Measurements from ENCODE around the gene MIR17HG. TPM values are rescaled to one million over a fixed set of nuclear protein-coding genes. Genes with fewer than 3 reads are reported as not detected.

Gene MIR17HG
- total RNA-seq, 3 donors from 2014 or later (not counting 1 experiment from before 2014, with no cell fraction given), result 2.2 to 8.1 (median 6.1) TPM

DNA sequence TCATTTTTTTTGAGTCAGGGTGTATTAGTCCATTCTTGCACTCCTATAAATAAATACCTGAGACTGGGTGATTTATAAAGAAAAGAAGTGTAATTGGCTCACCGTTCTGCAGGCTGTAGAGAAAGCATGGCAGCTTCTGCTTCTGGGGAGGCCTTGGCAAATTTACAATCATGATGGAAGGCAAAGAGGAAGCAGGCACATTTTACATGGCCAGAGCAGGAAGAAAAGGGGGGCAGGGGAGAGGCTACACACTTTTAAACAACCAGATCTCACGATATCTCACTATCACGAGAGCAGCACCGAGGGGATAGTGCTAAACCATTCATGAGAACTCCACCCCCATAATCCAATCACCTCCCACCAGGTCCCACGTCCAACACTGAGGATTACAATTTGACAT is 44.5 kb upstream of the MIR17HG start:
- 76% methylated on average over 4 of the region's 5 CpGs for WGBS (ENCODE audit: insufficient coverage)
- no peaks in the 10 kb centered on the region for H3K9me3 ChIP-seq (ENCODE audit: control insufficient read depth, insufficient read depth, low read length)
- Mint-ChIP-seq H3K9me3 (no peaks in the 10 kb centered on the region), H3K4me1 (no peaks in the 10 kb centered on the region), H3K27me3 (ENCODE audit: low read depth in 2 of 2) (peaks cover 0 to 3% of the 10 kb centered on the region in 2 donors), H3K36me3 (no peaks in the 10 kb centered on the region), H3K4me3 (no peak overlapping the region), H3K27ac (no peak overlapping the region)
- intact Hi-C loops (cut with micrococcal nuclease), result no loop called here
- no peaks in the 10 kb centered on the region for H3K4me1 ChIP-seq (ENCODE audit: control insufficient read depth, insufficient read depth, low read length)
- no peak overlapping the region for H3K4me3 ChIP-seq (ENCODE audit: low read length)
- DNase-seq (no peak), ATAC-seq (no peak)
- no peak overlapping the region for H3K27ac ChIP-seq (ENCODE audit: low read length)
- no peaks in the 10 kb centered on the region for H3K27me3 ChIP-seq (ENCODE audit: control insufficient read depth, insufficient read depth, low read length)
- TF ChIP-seq CTCF (IDR thresholded peaks at IDR 0.05), result no peak
- no peaks in the 10 kb centered on the region for H3K36me3 ChIP-seq (ENCODE audit: control insufficient read depth, insufficient read depth, low read length)

GRCh38 chr13:91304741-91305140 is 42.7 kb upstream of the MIR17HG start:
- Mint-ChIP-seq H3K36me3 (no peaks in the 10 kb centered on the region), H3K4me1 (no peaks in the 10 kb centered on the region), H3K27ac (no peak overlapping the region), H3K9me3 (no peaks in the 10 kb centered on the region), H3K4me3 (no peak overlapping the region), H3K27me3 (ENCODE audit: low read depth in 2 of 2) (peaks cover 0 to 3% of the 10 kb centered on the region in 2 donors)
- TF ChIP-seq CTCF (IDR thresholded peaks at IDR 0.05), result no peak
- Histone ChIP-seq H3K4me1 (ENCODE audit: control insufficient read depth, insufficient read depth, low read length) (no peaks in the 10 kb centered on the region), H3K27ac (ENCODE audit: low read length) (no peak overlapping the region), H3K9me3 (ENCODE audit: control insufficient read depth, insufficient read depth, low read length) (no peaks in the 10 kb centered on the region), H3K36me3 (ENCODE audit: control insufficient read depth, insufficient read depth, low read length) (no peaks in the 10 kb centered on the region), H3K27me3 (ENCODE audit: control insufficient read depth, insufficient read depth, low read length) (no peaks in the 10 kb centered on the region), H3K4me3 (ENCODE audit: low read length) (no peak overlapping the region)
- intact Hi-C loops (cut with micrococcal nuclease), result no loop called here
- WGBS (ENCODE audit: insufficient coverage), result 90% methylated on average over 2 of the region's 2 CpGs
- ATAC-seq (no peak), DNase-seq (no peak)

DNA sequence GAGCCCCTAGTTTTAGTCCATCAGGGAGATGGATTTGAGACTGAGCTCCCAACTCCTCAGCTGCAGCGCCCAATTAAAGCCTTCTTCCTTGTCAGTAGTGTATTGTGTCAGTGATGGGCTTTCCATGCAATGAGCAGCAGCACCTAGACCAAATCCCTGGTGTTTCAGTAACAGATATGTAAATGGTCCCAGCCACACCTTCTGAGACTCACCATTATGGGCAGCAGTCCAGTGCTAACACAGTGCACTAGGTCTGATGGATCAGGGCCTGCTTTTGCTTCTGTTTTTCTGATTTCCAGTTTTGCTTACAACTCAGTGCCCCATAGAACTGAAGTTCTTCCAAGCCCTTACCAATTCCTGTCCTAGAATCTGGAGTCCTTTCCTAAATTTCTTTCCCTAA is 41.8 kb upstream of the MIR17HG start:
- Histone ChIP-seq H3K36me3 (ENCODE audit: control insufficient read depth, insufficient read depth, low read length) (no peaks in the 10 kb centered on the region), H3K4me1 (ENCODE audit: control insufficient read depth, insufficient read depth, low read length) (no peaks in the 10 kb centered on the region), H3K4me3 (ENCODE audit: low read length) (no peak overlapping the region), H3K9me3 (ENCODE audit: control insufficient read depth, insufficient read depth, low read length) (no peaks in the 10 kb centered on the region), H3K27me3 (ENCODE audit: control insufficient read depth, insufficient read depth, low read length) (no peaks in the 10 kb centered on the region), H3K27ac (ENCODE audit: low read length) (no peak overlapping the region)
- H3K4me1 Mint-ChIP-seq, result no peaks in the 10 kb centered on the region
- intact Hi-C loops (cut with micrococcal nuclease), result no loop called here
- no peak overlapping the region for H3K4me3 Mint-ChIP-seq
- H3K27ac Mint-ChIP-seq, result no peak overlapping the region
- DNase-seq (no peak), ATAC-seq (no peak)
- no peaks in the 10 kb centered on the region for H3K36me3 Mint-ChIP-seq
- 94% methylated on average over 1 of the region's 1 CpG for WGBS (ENCODE audit: insufficient coverage)
- no peaks in the 10 kb centered on the region for H3K9me3 Mint-ChIP-seq
- peaks cover 0 to 3% of the 10 kb centered on the region in 2 donors for H3K27me3 Mint-ChIP-seq (ENCODE audit: low read depth in 2 of 2)
- TF ChIP-seq CTCF (IDR thresholded peaks at IDR 0.05), result no peak

DNA sequence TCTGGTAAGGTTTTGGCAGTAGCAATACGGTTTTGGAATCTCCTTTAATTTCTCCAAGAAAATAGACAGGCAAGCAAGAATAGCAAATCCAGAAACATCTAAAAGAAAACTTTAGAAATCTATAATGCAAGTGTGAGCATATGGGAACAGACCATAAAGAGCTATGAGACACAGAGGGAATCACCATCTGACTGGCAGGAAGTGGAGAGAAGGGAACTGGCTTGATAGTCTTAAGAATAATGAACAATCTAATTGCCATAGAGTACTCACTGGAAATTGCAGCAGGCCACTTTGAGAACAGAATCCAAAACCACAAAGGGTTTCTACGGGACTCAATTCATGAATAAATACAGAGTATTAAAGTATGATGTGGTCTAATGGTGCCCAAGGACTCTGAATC is 39.6 kb upstream of the MIR17HG start:
- Mint-ChIP-seq H3K36me3 (no peaks in the 10 kb centered on the region), H3K4me1 (peaks cover 0 to 6% of the 10 kb centered on the region in 2 donors), H3K27me3 (ENCODE audit: low read depth in 2 of 2) (peaks cover 0 to 3% of the 10 kb centered on the region in 2 donors), H3K4me3 (no peak overlapping the region), H3K27ac (no peak overlapping the region), H3K9me3 (no peaks in the 10 kb centered on the region)
- Histone ChIP-seq H3K4me1 (ENCODE audit: control insufficient read depth, insufficient read depth, low read length) (no peaks in the 10 kb centered on the region), H3K4me3 (ENCODE audit: low read length) (no peak overlapping the region), H3K27me3 (ENCODE audit: control insufficient read depth, insufficient read depth, low read length) (no peaks in the 10 kb centered on the region), H3K27ac (ENCODE audit: low read length) (no peak overlapping the region), H3K9me3 (ENCODE audit: control insufficient read depth, insufficient read depth, low read length) (no peaks in the 10 kb centered on the region), H3K36me3 (ENCODE audit: control insufficient read depth, insufficient read depth, low read length) (no peaks in the 10 kb centered on the region)
- TF ChIP-seq CTCF (IDR thresholded peaks at IDR 0.05), result no peak
- intact Hi-C loops (cut with micrococcal nuclease), result no loop called here
- DNase-seq (no peak), ATAC-seq (no peak)
- WGBS (ENCODE audit: insufficient coverage), result no CpG with 5 or more reads among the region's 2 CpGs

All from natural killer cell (primary cell).